Ovary (tissue), 9 donors: ENCODE results near the gene LRMDA. TPM values are rescaled to one million over a fixed set of nuclear protein-coding genes. Genes with fewer than 3 reads are reported as not detected.

Source experiments
- DNase-seq, 5 donors: peaks; one replicate each; pipeline ENCODE4 v3.0.0-alpha.2; 2019 to 2020
- H3K27ac ChIP-seq, 2 donors: fragments of 200-600 bp; one replicate each; pipeline versions ENCODE4 v1.5.1 to v1.8.0; 2019 to 2022
- H3K27me3 ChIP-seq: fragments of 200-600 bp; one replicate; pipeline ENCODE4 v1.8.0; 2022
- H3K36me3 ChIP-seq: fragments of 200-600 bp; sonication (generic); one replicate; pipeline ENCODE4 v1.5.1; 2019
- H3K4me1 ChIP-seq: one replicate; pipeline ENCODE4 v1.8.1; 2013; ENCODE audit warnings: mild to moderate bottlenecking, moderate library complexity; ENCODE audit not compliant: insufficient read depth
- H3K4me3 ChIP-seq: fragments of 200-600 bp; sonication (generic); one replicate; pipeline ENCODE4 v1.5.1; 2017
- H3K9me3 ChIP-seq, 2 donors: fragments of 200-600 bp in 1 of 2; sonication (generic) in 1 of 2; one replicate each; pipeline versions ENCODE4 v1.5.1 to v1.8.1; 2013 to 2019; ENCODE audit warnings: mild to moderate bottlenecking in 1 of 2, moderate library complexity in 1 of 2
- CTCF ChIP-seq, 3 donors: fragments of 450-650 bp in 2 of 3; fragments of 200-600 bp in 1 of 3; IDR thresholded peaks; one replicate each; pipeline versions ENCODE4 v1.5.1 to v1.8.0; 2016 to 2022; ENCODE audit warnings: antibody characterized with exemption in 3 of 3, mild to moderate bottlenecking in 1 of 3
- EP300 ChIP-seq: sonication (generic); formaldehyde crosslinking; IDR thresholded peaks from one replicate; pipeline ENCODE4 v1.6.1; 2017; ENCODE audit warnings: antibody characterized with exemption
- POLR2A ChIP-seq: fragments of 450-650 bp; IDR thresholded peaks from one replicate; pipeline ENCODE4 v1.6.1; 2017; ENCODE audit warnings: antibody characterized with exemption, mild to moderate bottlenecking, moderate library complexity
- WGBS, 3 donors: extraction: QIAGEN DNeasy Blood & Tissue Kit in 1 of 3; methylation state at CpG; one replicate each; pipeline versions ENCODE4 v1.1.5 to v1.1.7; 2013 to 2017; 5-methylcytosine and 5-hydroxymethylcytosine counted together
- intact Hi-C, 4 donors: fragments of 100-400 bp; cut with DNase I; formaldehyde crosslinking; loops; one replicate each; pipeline versions ENCODE4 v1.11.0 to v1.15.1; 2022 to 2023
- polyA plus RNA-seq, 2 donors: library from polyadenylated mRNA; stranded (reverse); fragments of 200-250 nt in 1 of 2; fragments of 350-450 nt in 1 of 2; fragmentation: Illumina TruSeq in 1 of 2; extraction: RNeasy Lipid Tissue Mini Kit (QIAGEN cat#74804) in 1 of 2; gene quantifications; one replicate each; pipeline ENCODE4 v1.2.3, GENCODE V29; 2013 to 2014
- total RNA-seq, 7 donors: library from RNA; depleted of rRNA in 2 of 7; stranded (reverse); fragments of >200 nt in 2 of 7; fragmentation: NEBNext Ultra II Directional in 3 of 7; extraction: Animal tissue kit (Norgen Biotek cat#: 25700) in 3 of 7; gene quantifications; one replicate each; pipeline versions ENCODE4 v1.1.0 to v1.2.4, GENCODE V29; 2016 to 2023
- donor health status: DM: no; HTN: no; CAD: no; lungs with moderate emphysema.
- donor health status: DM: no; HTN: no; CAD: no.
- donor health status: Bipolar disorder and iron deficiency.
- donor health status: DM: yes; HTN: yes; CAD: no.
- donor health status: DM: no; HTN: no; CAD: no.
- donor health status: DM: yes; HTN: yes; CAD: no.

Gene LRMDA
- total and polyA plus RNA-seq, 9 donors: 14.8 to 30.7 (median 22.9) TPM

GRCh38 chr10:76285515-76285914 is 854.1 kb downstream of the LRMDA start:
- H3K4me3 ChIP-seq: no peak overlapping the region
- H3K27ac ChIP-seq: no peak overlapping the region
- TF ChIP-seq CTCF (IDR thresholded peaks at IDR 0.05) (no peak), POLR2A (no peak)
- H3K9me3 ChIP-seq: no peaks in the 10 kb centered on the region
- WGBS, 3 donors: 85 to 90% (median 89%) methylated on average over 2 of the region's 2 CpGs
- no peak for DNase-seq
- peaks cover 7% of the 10 kb centered on the region for H3K4me1 ChIP-seq
- no peaks in the 10 kb centered on the region for H3K27me3 ChIP-seq
- intact Hi-C loops: no loop called here
- no peaks in the 10 kb centered on the region for H3K36me3 ChIP-seq

GRCh38 chr10:76286536-76286935 is 855.1 kb downstream of the LRMDA start:
- 0 to 63% (median 62%) methylated on average over 1 of the region's 1 CpG for WGBS, 3 donors
- Histone ChIP-seq H3K4me3 (no peak overlapping the region), H3K27me3 (no peaks in the 10 kb centered on the region), H3K36me3 (no peaks in the 10 kb centered on the region), H3K4me1 (peaks cover 7% of the 10 kb centered on the region), H3K9me3 (no peaks in the 10 kb centered on the region), H3K27ac (no peak overlapping the region)
- intact Hi-C loops: no loop called here
- no peak for DNase-seq
- TF ChIP-seq POLR2A (no peak), EP300 (no peak)

GRCh38 chr10:76287856-76288255 is 856.4 kb downstream of the LRMDA start:
- TF ChIP-seq EP300 (no peak), CTCF (IDR thresholded peaks at IDR 0.05) (no peak), POLR2A (no peak)
- H3K27ac ChIP-seq: no peak overlapping the region
- no peak for DNase-seq
- H3K36me3 ChIP-seq: no peaks in the 10 kb centered on the region
- H3K9me3 ChIP-seq: no peaks in the 10 kb centered on the region
- no peaks in the 10 kb centered on the region for H3K27me3 ChIP-seq
- H3K4me3 ChIP-seq: no peak overlapping the region
- intact Hi-C loops: no loop called here
- H3K4me1 ChIP-seq: peaks cover under 1% of the 10 kb centered on the region
- 39 to 66% (median 66%) methylated on average over 3 of the region's 3 CpGs for WGBS, 3 donors

- intact Hi-C loops: no loop called here
- no peaks in the 10 kb centered on the region for H3K9me3 ChIP-seq
- H3K4me3 ChIP-seq: no peak overlapping the region
- no peak for TF ChIP-seq CTCF (IDR thresholded peaks at IDR 0.05)
- no peak for TF ChIP-seq EP300
- TF ChIP-seq POLR2A: no peak
- no peaks in the 10 kb centered on the region for H3K36me3 ChIP-seq
- DNase-seq: no peak
- H3K27me3 ChIP-seq: no peaks in the 10 kb centered on the region
- peaks cover 2% of the 10 kb centered on the region for H3K4me1 ChIP-seq
- H3K27ac ChIP-seq: no peak overlapping the region
These were observed 859.8 kb downstream of the LRMDA start for GRCh38 chr10:76291175-76291574.

- intact Hi-C loops: no loop called here
- WGBS, 3 donors: 87 to 96% (median 92%) methylated on average over 4 of the region's 4 CpGs
- Histone ChIP-seq H3K36me3 (no peaks in the 10 kb centered on the region), H3K27me3 (no peaks in the 10 kb centered on the region), H3K9me3 (no peaks in the 10 kb centered on the region), H3K27ac (no peak overlapping the region), H3K4me1 (peaks cover 2% of the 10 kb centered on the region), H3K4me3 (no peak overlapping the region)
- no peak for DNase-seq
- TF ChIP-seq POLR2A (no peak), EP300 (no peak), CTCF (IDR thresholded peaks at IDR 0.05) (no peak)
These were observed 860.5 kb downstream of the LRMDA start for GRCh38 chr10:76291885-76292284.
